ENCODE results near the gene PFDN5. TPM values are rescaled to one million over a fixed set of nuclear protein-coding genes. Genes with fewer than 3 reads are reported as not detected.

The PFDN5 gene
- total and polyA plus RNA-seq, 5 donors from 2014 or later: 506 to 1,800 (median 1,410) TPM

Other genes starting within 250 kb of the PFDN5 start
- gene TNS2, start 245.5 kb upstream of the PFDN5 start, total RNA-seq: 1.4 TPM
- under 1 TPM in 1 of 4 donors, not detected in 3; 0.09 TPM for gene TNS2, start 245.5 kb upstream of the PFDN5 start, polyA plus RNA-seq
- gene SPRYD3, start 216.2 kb upstream of the PFDN5 start, total RNA-seq: 25.9 TPM
- gene SPRYD3, start 216.2 kb upstream of the PFDN5 start, polyA plus RNA-seq: 10 to 100 TPM; 34.1 to 59.2 (median 45.9) TPM
- gene IGFBP6, start 197.9 kb upstream of the PFDN5 start, total RNA-seq: not detected
- under 1 TPM in 1 of 4 donors, not detected in 3; 0.84 TPM for gene IGFBP6, start 197.9 kb upstream of the PFDN5 start, polyA plus RNA-seq
- 0.37 TPM for gene SOAT2, start 192.1 kb upstream of the PFDN5 start, total RNA-seq
- not detected for gene SOAT2, start 192.1 kb upstream of the PFDN5 start, polyA plus RNA-seq
- gene ZNF740, start 114.8 kb upstream of the PFDN5 start, total RNA-seq: 32.6 TPM
- 1 to 10 TPM; 2.3 to 3.1 (median 2.7) TPM for gene ZNF740, start 114.8 kb upstream of the PFDN5 start, polyA plus RNA-seq
- 68.0 TPM for gene CSAD, start 114.6 kb upstream of the PFDN5 start, total RNA-seq
- 1 to 10 TPM; 1.2 to 2.3 (median 1.6) TPM for gene CSAD, start 114.6 kb upstream of the PFDN5 start, polyA plus RNA-seq
- 297 TPM for gene ITGB7, start 88.3 kb upstream of the PFDN5 start, total RNA-seq
- 100 to 1,000 TPM; 279 to 382 (median 330) TPM for gene ITGB7, start 88.3 kb upstream of the PFDN5 start, polyA plus RNA-seq
- gene RARG, start 63.3 kb upstream of the PFDN5 start, total RNA-seq: 16.8 TPM
- gene RARG, start 63.3 kb upstream of the PFDN5 start, polyA plus RNA-seq: 1 to 10 TPM; 1.5 to 5.1 (median 2.4) TPM
- 2.7 TPM for gene ESPL1, start 27.2 kb upstream of the PFDN5 start, total RNA-seq
- under 1 TPM in 3 of 4 donors, not detected in 1; 0.05 to 0.24 (median 0.11) TPM for gene ESPL1, start 27.2 kb upstream of the PFDN5 start, polyA plus RNA-seq
- 33.9 TPM for gene MYG1, start 4.2 kb downstream of the PFDN5 start, total RNA-seq
- 10 to 100 TPM; 85.0 to 98.1 (median 94.4) TPM for gene MYG1, start 4.2 kb downstream of the PFDN5 start, polyA plus RNA-seq
- 36.8 TPM for gene AAAS, start 26.1 kb downstream of the PFDN5 start, total RNA-seq
- gene AAAS, start 26.1 kb downstream of the PFDN5 start, polyA plus RNA-seq: 10 to 100 TPM; 34.0 to 45.9 (median 37.8) TPM
- gene SP7, start 40.8 kb downstream of the PFDN5 start, total RNA-seq: not detected
- gene SP7, start 40.8 kb downstream of the PFDN5 start, polyA plus RNA-seq: under 1 TPM in 1 of 4 donors, not detected in 3; 0.07 TPM
- gene SP1, start 84.6 kb downstream of the PFDN5 start, total RNA-seq: 79.0 TPM
- 1 to 10 TPM; 8.1 to 9.3 (median 8.2) TPM for gene SP1, start 84.6 kb downstream of the PFDN5 start, polyA plus RNA-seq
- not detected for gene AMHR2, start 128.3 kb downstream of the PFDN5 start, total RNA-seq
- gene AMHR2, start 128.3 kb downstream of the PFDN5 start, polyA plus RNA-seq: not detected
- 187 TPM for gene PRR13, start 146.2 kb downstream of the PFDN5 start, total RNA-seq
- 100 to 1,000 TPM; 525 to 639 (median 574) TPM for gene PRR13, start 146.2 kb downstream of the PFDN5 start, polyA plus RNA-seq
- gene PCBP2, start 156.6 kb downstream of the PFDN5 start, total RNA-seq: 931 TPM
- 100 to 1,000 TPM; 113 to 150 (median 134) TPM for gene PCBP2, start 156.6 kb downstream of the PFDN5 start, polyA plus RNA-seq
- 31.5 TPM for gene MAP3K12, start 203.9 kb downstream of the PFDN5 start, total RNA-seq
- gene MAP3K12, start 203.9 kb downstream of the PFDN5 start, polyA plus RNA-seq: 1 to 10 TPM; 3.8 to 4.6 (median 4.4) TPM
- 25.1 TPM for gene TARBP2, start 205.7 kb downstream of the PFDN5 start, total RNA-seq
- 10 to 100 TPM; 22.5 to 29.1 (median 25.6) TPM for gene TARBP2, start 205.7 kb downstream of the PFDN5 start, polyA plus RNA-seq
- not detected for gene NPFF, start 211.9 kb downstream of the PFDN5 start, total RNA-seq
- not detected for gene NPFF, start 211.9 kb downstream of the PFDN5 start, polyA plus RNA-seq